GM18519 (cell line): Measurements from ENCODE around the gene NFIB.

Source experiments
- ATAC-seq: cut with Tn5 transposase; IDR thresholded peaks from one replicate; pipeline ENCODE4 v1.9.1; 2021; ENCODE audit warnings: mild to moderate bottlenecking, moderate library complexity; ENCODE audit not compliant: unreplicated experiment, low FRiP score

NFIB gene

DNA sequence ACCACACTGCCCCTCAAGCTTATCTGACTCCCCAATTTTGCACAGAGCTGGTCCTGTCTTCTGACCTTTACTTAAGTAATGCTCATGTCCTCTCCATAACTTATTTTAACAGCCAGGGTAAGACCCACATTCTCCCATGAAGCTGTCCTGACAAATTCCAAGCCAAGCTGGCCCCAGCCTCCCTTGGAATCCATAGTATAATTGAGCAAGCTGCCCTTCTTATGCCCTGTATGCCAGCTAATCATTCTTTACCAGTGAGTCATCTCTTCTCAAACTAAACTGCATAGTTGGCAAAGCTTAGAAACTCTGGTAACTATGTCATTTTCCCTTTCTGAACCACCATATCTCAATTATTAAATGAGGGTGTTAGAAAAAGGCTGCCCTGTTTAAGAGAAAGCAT lies 92.4 kb downstream of the NFIB start:
- no peak for ATAC-seq

DNA sequence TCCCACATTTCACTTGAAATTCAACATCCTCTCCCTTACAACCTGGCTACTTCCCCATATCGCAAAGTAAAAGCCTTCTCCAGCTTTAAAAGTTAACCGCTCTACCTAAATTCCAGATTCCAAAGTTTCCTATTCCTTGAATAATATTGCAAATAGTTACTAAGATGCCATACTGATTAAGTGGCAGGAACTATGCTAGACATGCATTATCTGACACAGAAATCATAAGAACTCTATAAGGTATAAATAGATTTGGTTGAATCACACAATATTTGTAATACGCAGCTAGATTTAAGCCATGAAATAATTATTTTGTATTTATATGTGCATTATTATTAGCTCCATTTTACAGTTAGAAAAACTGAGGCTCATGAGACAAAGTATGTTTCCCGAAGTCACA lies 92.8 kb downstream of the NFIB start:
- ATAC-seq, result no peak

- no peak for ATAC-seq
Observed at GRCh38 chr9:14220256-14220655, 93.7 kb downstream of the NFIB start.

- ATAC-seq, result no peak
Observed at GRCh38 chr9:14219850-14220249, 94.1 kb downstream of the NFIB start.

DNA sequence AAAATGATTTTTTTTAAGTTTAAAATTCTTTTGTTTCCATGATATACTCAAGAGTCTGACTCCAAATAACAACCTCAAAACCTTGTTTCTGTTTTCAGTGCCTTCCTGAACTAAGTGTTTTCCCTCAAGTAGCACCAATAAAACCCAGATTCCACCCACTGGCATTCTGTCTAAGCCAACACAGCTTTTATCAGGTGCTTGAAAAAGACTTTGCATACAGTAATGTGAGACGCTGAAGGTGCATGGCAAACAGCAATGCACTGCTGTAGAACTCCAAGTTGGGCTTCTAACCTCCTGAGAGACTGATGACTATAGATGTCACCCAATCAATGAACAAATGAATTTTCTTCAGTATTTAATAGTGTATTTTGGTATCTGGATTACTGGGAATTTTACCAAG lies 95.7 kb downstream of the NFIB start:
- no peak for ATAC-seq

DNA sequence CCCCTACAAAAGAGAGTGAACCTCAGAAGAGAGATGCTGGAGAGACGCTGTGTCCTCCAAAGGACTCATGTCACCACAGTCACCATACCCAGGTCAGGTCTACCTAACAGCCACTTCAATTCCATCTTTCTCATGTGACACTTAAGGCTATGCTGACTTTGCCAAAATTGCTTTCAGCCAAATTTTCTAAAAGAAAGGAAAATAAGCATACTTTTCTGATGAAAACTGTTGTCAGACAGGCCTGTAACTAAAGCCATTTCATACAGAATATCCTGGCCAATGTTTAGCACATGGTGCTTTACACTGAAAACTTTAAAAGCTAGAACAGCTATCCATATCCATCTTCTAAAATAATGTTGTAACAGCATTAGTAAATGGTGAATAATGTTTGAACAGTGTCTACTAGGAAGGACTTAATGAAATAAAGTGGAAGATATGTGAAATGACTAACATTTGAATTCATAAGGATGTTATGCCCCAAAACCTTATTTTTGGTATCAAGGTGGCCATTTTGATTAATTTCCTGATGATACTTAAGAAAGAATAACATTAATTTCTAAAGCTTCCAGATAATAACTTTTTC lies 97.2 kb downstream of the NFIB start:
- no peak for ATAC-seq

DNA sequence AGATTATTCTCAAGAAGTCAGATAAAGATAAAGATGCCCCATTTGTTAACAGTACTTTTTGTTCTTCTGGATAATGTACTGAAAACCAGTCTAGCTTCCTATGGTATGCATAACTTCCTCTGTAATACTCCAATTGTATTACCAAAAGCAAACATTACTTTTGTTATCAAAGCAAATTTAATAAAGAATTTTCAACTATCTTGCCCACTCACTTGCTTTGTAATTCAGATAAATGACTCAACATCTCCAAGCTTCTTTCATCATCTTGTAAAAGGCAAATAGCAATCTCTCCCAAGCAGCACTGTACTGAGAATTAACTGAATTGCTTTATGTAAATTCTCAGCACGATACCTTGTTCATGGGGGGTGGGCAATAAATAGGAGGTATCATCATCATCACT lies 98.3 kb downstream of the NFIB start:
- no peak for ATAC-seq

GRCh38 chr9:14214693-14215092 lies 99.2 kb downstream of the NFIB start:
- no peak for ATAC-seq

GRCh38 chr9:14214065-14214684 lies 99.8 kb downstream of the NFIB start:
- ATAC-seq, result no peak

DNA sequence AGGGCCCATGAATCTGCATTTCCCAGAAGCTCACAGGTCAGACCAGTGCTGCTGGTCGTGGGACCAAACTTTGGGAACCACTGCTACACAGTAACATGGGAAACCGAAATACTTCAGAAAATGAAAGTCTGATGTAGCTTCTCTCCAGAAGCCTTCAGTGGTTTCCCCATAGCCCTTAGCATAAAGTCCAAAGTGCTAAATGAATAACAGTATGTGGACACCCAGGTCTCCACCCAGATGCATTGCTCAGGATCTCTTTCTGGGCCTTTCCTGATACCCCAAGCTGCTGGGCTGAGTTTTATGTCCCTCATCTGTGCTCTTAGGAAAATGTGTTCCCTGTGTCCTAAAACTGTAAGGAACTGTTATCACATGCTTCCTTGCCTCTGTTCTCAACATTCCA lies 100.4 kb downstream of the NFIB start:
- no peak for ATAC-seq

- ATAC-seq, result no peak
Observed at GRCh38 chr9:14212697-14213420, 101.1 kb downstream of the NFIB start.

DNA sequence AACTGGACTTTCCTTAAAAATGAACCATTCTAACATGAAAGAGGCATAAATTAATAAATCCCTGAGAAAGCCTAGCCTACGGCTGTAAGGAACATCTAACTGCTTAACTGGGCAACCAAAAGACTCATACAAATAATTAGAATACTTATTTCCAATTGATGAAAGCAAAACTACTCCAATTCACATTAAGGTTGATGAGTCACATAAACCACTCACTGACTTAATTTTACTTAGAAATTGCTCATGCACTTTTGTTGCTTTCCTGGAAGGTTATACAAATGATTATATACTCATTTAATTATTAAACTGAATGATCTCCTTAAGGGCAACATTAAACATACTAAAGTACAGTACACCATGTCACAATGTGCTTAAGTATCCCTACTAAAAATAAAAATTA lies 101.9 kb downstream of the NFIB start:
- ATAC-seq, result no peak

DNA sequence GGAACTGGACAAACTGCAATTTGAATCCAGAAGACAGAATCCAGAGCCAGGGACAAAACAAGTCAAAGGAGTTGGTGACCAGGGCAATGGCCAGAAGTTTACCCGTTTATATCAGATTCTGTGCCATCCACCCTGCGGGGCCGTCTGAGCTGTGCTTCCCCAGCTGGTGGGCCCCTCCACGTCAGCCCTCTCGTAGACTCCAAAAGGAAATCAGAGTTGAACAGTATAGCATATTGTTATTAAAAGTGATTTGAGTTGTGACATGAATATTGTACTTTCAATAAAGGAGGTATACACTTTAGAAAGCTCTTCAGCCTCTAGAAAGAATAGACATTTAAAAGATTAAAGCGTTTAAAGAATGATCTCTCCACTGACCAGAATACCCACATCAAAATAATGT lies 102.4 kb downstream of the NFIB start:
- no peak for ATAC-seq

GRCh38 chr9:14210428-14210827 lies 103.5 kb downstream of the NFIB start:
- ATAC-seq, result no peak

DNA sequence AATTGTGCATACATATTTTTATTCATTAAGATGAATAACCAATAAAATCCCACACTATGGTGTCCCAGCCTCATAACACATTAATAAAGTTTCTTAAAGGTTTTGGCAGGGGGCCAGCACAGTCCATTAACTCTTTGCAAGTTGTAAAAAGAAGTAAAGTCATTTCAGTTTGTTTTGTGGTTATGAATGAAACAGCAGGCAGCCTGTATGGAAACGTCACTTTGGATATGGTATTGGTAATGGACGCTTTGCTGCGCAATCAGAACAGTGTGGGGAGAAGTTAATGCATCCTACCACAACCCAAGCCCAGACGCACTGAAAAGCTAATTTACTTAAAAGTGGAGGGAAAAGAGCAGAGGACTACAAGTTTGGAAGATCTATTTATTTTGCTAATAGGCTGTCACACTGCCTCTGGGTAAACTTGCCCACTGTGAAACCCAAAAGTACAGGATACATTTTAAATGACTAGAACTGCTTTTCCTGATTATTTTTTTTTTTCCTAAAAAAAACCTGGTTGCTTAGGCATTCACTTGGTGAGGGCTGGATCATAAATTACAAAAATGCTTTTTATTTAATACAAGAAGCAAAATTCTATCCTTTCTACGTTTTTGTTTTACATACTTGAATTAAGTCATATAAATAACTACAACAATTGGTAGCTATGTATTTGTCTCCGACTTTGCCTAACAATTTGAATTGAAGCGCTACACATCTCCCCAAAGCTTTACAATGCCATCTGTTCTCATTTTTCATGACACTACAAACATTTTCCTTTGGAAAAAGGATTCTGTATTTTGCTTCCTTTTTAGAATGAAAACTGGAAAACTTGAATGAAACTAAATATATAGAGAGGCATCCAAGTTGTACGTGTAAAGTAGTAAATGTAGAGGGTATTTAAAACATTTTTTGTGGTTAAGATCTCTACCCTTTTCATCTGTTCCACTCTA lies 104.3 kb downstream of the NFIB start:
- ATAC-seq, result no peak

GRCh38 chr9:14207352-14207995 lies 106.5 kb downstream of the NFIB start:
- no peak for ATAC-seq

GRCh38 chr9:14205463-14205862 lies 108.5 kb downstream of the NFIB start:
- no peak for ATAC-seq

GRCh38 chr9:14203356-14204056 lies 110.4 kb downstream of the NFIB start:
- no peak for ATAC-seq

- no peak for ATAC-seq
Observed at GRCh38 chr9:14198841-14199455, 115.0 kb downstream of the NFIB start.
